Mesenchymal stem cell (in vitro differentiated cells and primary cell): Measurements from ENCODE around the gene RNF11.
A peak's percentile ranks its signal among the peaks of the same experiment; 100 is the strongest.
"Not testable (repeated sequence)": the region's sequence is repeated elsewhere in the genome, so short reads cannot be mapped to it uniquely, and the experiment has no call there.

Experiments
- DNase-seq: peaks from one replicate; pipeline ENCODE4 v3.0.0-alpha.2; 2013
- H2AFZ ChIP-seq: one replicate; pipeline ENCODE4 v1.6.1; 2013; ENCODE audit warnings: low read depth, mild to moderate bottlenecking, control low read depth, inconsistent platforms, low read length, moderate library complexity
- H2AK5ac ChIP-seq: 2 replicates; pipeline ENCODE4 v1.6.1; 2013; ENCODE audit warnings: low read length, moderate library complexity, mild to moderate bottlenecking, inconsistent platforms; ENCODE audit not compliant: severe bottlenecking
- H2BK120ac ChIP-seq: one replicate; pipeline ENCODE4 v1.6.1; 2013; ENCODE audit warnings: low read depth, mild to moderate bottlenecking, inconsistent platforms, low read length, moderate library complexity
- H2BK12ac ChIP-seq, 2 experiments: one replicate each; pipeline ENCODE4 v1.6.1; 2013; ENCODE audit warnings: inconsistent platforms in 2 of 2, low read length in 2 of 2, mild to moderate bottlenecking in 2 of 2, moderate library complexity in 2 of 2, control low read depth in 1 of 2
- H2BK15ac ChIP-seq: one replicate; pipeline ENCODE4 v1.6.1; 2013; ENCODE audit warnings: mild to moderate bottlenecking, low read depth, inconsistent platforms; ENCODE audit not compliant: poor library complexity, severe bottlenecking
- H2BK5ac ChIP-seq: 2 replicates; pipeline ENCODE4 v1.6.1; 2013; ENCODE audit warnings: low read depth, mild to moderate bottlenecking, low read length, control low read depth, inconsistent platforms; ENCODE audit not compliant: poor library complexity, severe bottlenecking
- H3K14ac ChIP-seq, 2 experiments: one replicate each; pipeline ENCODE4 v1.6.1; 2013; ENCODE audit warnings: inconsistent platforms in 2 of 2, low read length in 2 of 2, control low read depth in 1 of 2, mild to moderate bottlenecking in 1 of 2, moderate library complexity in 1 of 2
- H3K18ac ChIP-seq, 2 experiments: one replicate each; pipeline ENCODE4 v1.6.1; 2013; ENCODE audit warnings: inconsistent platforms in 2 of 2, low read length in 2 of 2, control low read depth in 1 of 2, low read depth in 1 of 2, mild to moderate bottlenecking in 1 of 2
- H3K23ac ChIP-seq, 2 experiments: one replicate each; pipeline ENCODE4 v1.6.1; 2013; ENCODE audit warnings: inconsistent platforms in 2 of 2, low read length in 2 of 2, mild to moderate bottlenecking in 2 of 2, moderate library complexity in 2 of 2, control low read depth in 1 of 2
- H3K27ac ChIP-seq: 2 replicates; pipeline ENCODE4 v1.5.1; 2013; ENCODE audit warnings: mild to moderate bottlenecking, moderate library complexity, low read length, control low read depth, inconsistent platforms; ENCODE audit not compliant: poor library complexity, severe bottlenecking
- H3K27me3 ChIP-seq, 2 experiments: 2 replicates each; pipeline versions ENCODE4 v1.6.1 to v1.7.0; 2013; ENCODE audit warnings: low read length in 2 of 2, mild to moderate bottlenecking in 2 of 2, moderate library complexity in 2 of 2, control low read depth in 1 of 2, inconsistent platforms in 1 of 2; ENCODE audit not compliant: control insufficient read depth in 1 of 2, insufficient read depth in 1 of 2
- H3K36me3 ChIP-seq, 2 experiments: 2 replicates each; pipeline versions ENCODE4 v1.6.1 to v1.7.0; 2013; ENCODE audit warnings: low read length in 2 of 2, control low read depth in 1 of 2, inconsistent platforms in 1 of 2, low read depth in 1 of 2, mild to moderate bottlenecking in 1 of 2; ENCODE audit not compliant: insufficient read depth in 2 of 2, control insufficient read depth in 1 of 2
- H3K4ac ChIP-seq, 2 experiments: one replicate each; pipeline ENCODE4 v1.6.1; 2013; ENCODE audit warnings: inconsistent platforms in 2 of 2, low read length in 2 of 2, mild to moderate bottlenecking in 2 of 2, moderate library complexity in 2 of 2, control low read depth in 1 of 2, low read depth in 1 of 2
- H3K4me1 ChIP-seq: 2 replicates; pipeline ENCODE4 v1.6.1; 2013; ENCODE audit warnings: low read depth, low read length, control low read depth; ENCODE audit not compliant: control insufficient read depth, insufficient read depth
- H3K4me2 ChIP-seq: 2 replicates; pipeline ENCODE4 v1.6.1; 2013; ENCODE audit warnings: low read length, mild to moderate bottlenecking, inconsistent platforms; ENCODE audit not compliant: poor library complexity, severe bottlenecking
- H3K4me3 ChIP-seq, 2 experiments: 2 replicates each; pipeline versions ENCODE4 v1.5.1 to v1.7.0; 2013; ENCODE audit warnings: low read length in 2 of 2, mild to moderate bottlenecking in 2 of 2, control low read depth in 1 of 2, low read depth in 1 of 2; ENCODE audit not compliant: insufficient read depth in 1 of 2
- H3K79me1 ChIP-seq: replicated peaks from 2 replicates; pipeline ENCODE4 v1.6.1; 2013; ENCODE audit warnings: mild to moderate bottlenecking, control low read depth, low read length, inconsistent platforms; ENCODE audit not compliant: poor library complexity, severe bottlenecking
- H3K9ac ChIP-seq: 2 replicates; pipeline ENCODE4 v1.7.0; 2013; ENCODE audit warnings: mild to moderate bottlenecking, low read length, moderate library complexity
- H3K9me3 ChIP-seq: 2 replicates; pipeline ENCODE4 v1.7.0; 2013; ENCODE audit warnings: mild to moderate bottlenecking, low read length; ENCODE audit not compliant: control insufficient read depth
- H4K8ac ChIP-seq: one replicate; pipeline ENCODE4 v1.6.1; 2013; ENCODE audit warnings: inconsistent platforms, mild to moderate bottlenecking, low read length, moderate library complexity
- H4K91ac ChIP-seq: one replicate; pipeline ENCODE4 v1.6.1; 2013; ENCODE audit warnings: mild to moderate bottlenecking, low read length, inconsistent platforms
- WGBS: methylation state at CpG from one replicate; pipeline ENCODE4 v1.1.7; 2013; ENCODE audit warnings: mixed read lengths; 5-methylcytosine and 5-hydroxymethylcytosine counted together

Gene RNF11

GRCh38 chr1:51231896-51232295 is 4.2 kb upstream of the RNF11 start:
- Histone ChIP-seq H3K9ac (no peak overlapping the region), H3K4me1 (peaks cover 5% of the 10 kb centered on the region), H3K23ac (no peak overlapping the region), H2BK120ac (no peak overlapping the region), H2AFZ (no peak overlapping the region), H2AK5ac (no peak overlapping the region), H4K8ac (no peak overlapping the region), H3K4me2 (no peak overlapping the region), H3K4ac (no peak overlapping the region), H3K18ac (no peak overlapping the region), H2BK15ac (no peak overlapping the region), H3K27me3 (no peaks in the 10 kb centered on the region), H2BK5ac (no peak overlapping the region), H3K36me3 (no peaks in the 10 kb centered on the region), H2BK12ac (no peak overlapping the region), H3K4me3 (no peak overlapping the region), H4K91ac (no peak overlapping the region), H3K14ac (no peak overlapping the region), H3K9me3 (no peaks in the 10 kb centered on the region), H3K27ac (no peak overlapping the region), H3K79me1 (no peaks in the 10 kb centered on the region)
- no peak for DNase-seq

GRCh38 chr1:51234236-51234635 is 1.8 kb upstream of the RNF11 start:
- 86% methylated on average over 7 of the region's 7 CpGs for WGBS

DNA sequence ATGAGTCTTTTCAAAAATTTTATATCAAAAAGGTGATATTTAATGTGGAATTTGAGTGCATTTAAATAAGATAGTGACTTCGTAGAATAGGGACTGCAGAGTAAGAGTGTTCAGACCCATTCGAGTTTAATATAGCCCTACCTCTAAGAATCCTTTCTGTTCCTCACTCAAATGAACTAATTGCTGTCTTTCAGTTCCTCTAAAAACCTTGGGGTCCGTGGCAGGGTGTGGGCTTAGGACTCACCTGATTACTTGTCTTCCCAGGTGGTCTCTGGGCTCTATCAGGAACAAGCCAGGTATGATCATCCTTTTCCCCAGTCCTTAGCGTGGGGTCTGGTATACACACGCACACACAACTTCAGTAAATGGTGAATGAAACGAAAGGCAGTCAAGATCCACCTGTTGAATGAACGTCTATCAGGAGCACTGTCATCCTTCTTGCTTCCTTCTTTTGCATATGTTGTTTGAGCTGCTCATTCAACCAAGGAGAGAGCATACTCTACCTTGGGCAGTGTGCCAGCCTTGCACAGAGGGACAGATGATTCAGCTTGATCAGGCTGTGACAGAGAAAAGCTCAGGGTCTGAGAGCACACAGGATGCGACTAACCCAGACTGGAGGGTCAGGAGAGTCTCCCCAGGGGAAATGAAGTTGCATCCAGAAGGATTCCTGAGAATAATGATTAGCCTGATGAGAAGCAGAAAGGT is 1.2 kb upstream of the RNF11 start:
- peak overlapping the region in 1 of 2 experiments; percentile 100 for H3K4me3 ChIP-seq
- H3K18ac ChIP-seq, result peak overlapping the region in 1 of 2 experiments; percentile 8
- peak overlapping the region in 1 of 2 experiments; percentile 26 for H3K4ac ChIP-seq
- no peak overlapping the region for H4K91ac ChIP-seq
- peak overlapping the region; percentile 95 for H3K27ac ChIP-seq
- H2BK12ac ChIP-seq, result peak overlapping the region in 1 of 2 experiments; percentile 37
- H2BK5ac ChIP-seq, result no peak overlapping the region
- H3K79me1 ChIP-seq, result no peaks in the 10 kb centered on the region
- no peaks in the 10 kb centered on the region for H3K9me3 ChIP-seq
- H2BK120ac ChIP-seq, result no peak overlapping the region
- peak overlapping the region; percentile 100 for H3K9ac ChIP-seq
- no peaks in the 10 kb centered on the region for H3K27me3 ChIP-seq
- H3K23ac ChIP-seq, result no peak overlapping the region
- no peak overlapping the region for H2AK5ac ChIP-seq
- no peak overlapping the region for H4K8ac ChIP-seq
- H3K36me3 ChIP-seq, result no peaks in the 10 kb centered on the region
- H3K4me1 ChIP-seq, result peaks cover 6% of the 10 kb centered on the region
- 69% methylated on average over 8 of the region's 8 CpGs for WGBS
- DNase-seq, result peak; percentile 73
- peak overlapping the region; percentile 19 for H3K4me2 ChIP-seq
- no peak overlapping the region for H2BK15ac ChIP-seq
- peak overlapping the region; percentile 56 for H2AFZ ChIP-seq
- H3K14ac ChIP-seq, result no peak overlapping the region

More at GRCh38 chr1:51234236-51234635, 1.8 kb upstream of the RNF11 start:
- not testable (repeated sequence) for H2AFZ ChIP-seq, H2BK12ac ChIP-seq, H3K27ac ChIP-seq, H3K27me3 ChIP-seq, H2AK5ac ChIP-seq, H3K4me3 ChIP-seq, H2BK120ac ChIP-seq, H2BK5ac ChIP-seq, H3K79me1 ChIP-seq, H3K4me1 ChIP-seq, H4K8ac ChIP-seq, H3K36me3 ChIP-seq, H3K9me3 ChIP-seq, H3K14ac ChIP-seq, H3K23ac ChIP-seq, H4K91ac ChIP-seq, H2BK15ac ChIP-seq, DNase-seq, H3K4me2 ChIP-seq, H3K18ac ChIP-seq, H3K9ac ChIP-seq, H3K4ac ChIP-seq

GRCh38 chr1:51236531-51237350 is 668 bp downstream of the RNF11 start:
- 1% methylated on average over 39 of the region's 54 CpGs for WGBS
- Histone ChIP-seq H4K91ac (peak overlapping the region; percentile 52), H2BK12ac (peak overlapping the region in 1 of 2 experiments; percentile 89), H3K9me3 (no peaks in the 10 kb centered on the region), H3K9ac (peak overlapping the region; percentile 100), H2BK5ac (peak overlapping the region; percentile 78), H3K4me2 (peak overlapping the region; percentile 68), H3K27ac (peak overlapping the region; percentile 92), H2AFZ (peak overlapping the region; percentile 94), H3K4me1 (peaks cover 12% of the 10 kb centered on the region), H3K4me3 (peak overlapping the region; percentile 99 to 100), H2BK15ac (peak overlapping the region; percentile 95), H2BK120ac (no peak overlapping the region), H4K8ac (peak overlapping the region; percentile 91), H3K79me1 (no peaks in the 10 kb centered on the region), H3K14ac (peak overlapping the region in 1 of 2 experiments; percentile 100), H3K18ac (peak overlapping the region; percentile 97 to 98), H3K23ac (peak overlapping the region; percentile 99), H3K4ac (peak overlapping the region; percentile 73 to 98), H3K36me3 (peaks cover 0 to 2% of the 10 kb centered on the region in 2 experiments), H3K27me3 (no peaks in the 10 kb centered on the region), H2AK5ac (peak overlapping the region; percentile 77)
- peak; percentile 77 for DNase-seq
